ENCODE measurements around the gene PROM2. TPM values are rescaled to one million over a fixed set of nuclear protein-coding genes. Genes with fewer than 3 reads are reported as not detected.

PROM2 gene
- total RNA-seq, 1 experiment from 2014 or later, result 3.1 TPM

DNA sequence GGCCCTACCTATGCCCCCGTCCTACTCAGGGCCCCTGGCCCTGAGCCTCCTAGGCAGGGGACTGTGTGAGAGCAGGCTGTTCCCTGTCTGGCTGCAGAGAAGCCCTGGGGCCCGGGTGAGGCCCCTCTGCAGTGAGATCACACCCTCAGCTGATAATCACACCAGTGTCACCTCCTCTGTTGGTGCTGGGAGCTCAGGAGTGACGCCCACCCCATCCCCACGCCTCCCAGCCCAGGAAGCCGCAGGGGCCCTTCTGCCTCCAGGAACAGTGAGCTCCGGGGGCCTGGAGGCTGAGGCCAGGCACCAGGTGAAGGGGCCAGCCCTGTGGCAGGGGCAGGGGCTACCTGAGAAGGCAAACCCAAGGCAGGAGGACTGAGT is 42.9 kb downstream of the PROM2 start:
- Mint-ChIP-seq H3K4me1 (peaks cover 11 to 15% of the 10 kb centered on the region in 2 experiments), H3K9me3 (peaks cover 0 to 2% of the 10 kb centered on the region in 2 experiments; a peak in 1 of 5 replicates), H3K27ac (no peak overlapping the region), H3K27me3 (ENCODE audit: low read depth) (peaks cover 2% of the 10 kb centered on the region), H3K36me3 (ENCODE audit: insufficient read depth in 1 of 3, low read depth in 3 of 3) (no peaks in the 10 kb centered on the region; a peak in 1 of 7 replicates), H3K4me3 (no peak overlapping the region)
- H2AFZ ChIP-seq (ENCODE audit: low read length), result no peak overlapping the region
- no peak overlapping the region for H4K8ac ChIP-seq (replicated peaks; ENCODE audit: insufficient read length, low read depth, low read length)
- no peak overlapping the region for H3K18ac ChIP-seq (ENCODE audit: insufficient read length, low read depth, low read length)
- H3K14ac ChIP-seq (ENCODE audit: insufficient read depth, low read length), result no peak overlapping the region; the same call in 1 of the 2 replicates
- H3K23me2 ChIP-seq (ENCODE audit: insufficient read length, low read depth, low read length, poor library complexity, severe bottlenecking), result no peaks in the 10 kb centered on the region
- H3K9ac ChIP-seq (ENCODE audit: extremely low read depth, insufficient read length, low read length), result no peak overlapping the region
- H3K23ac ChIP-seq (ENCODE audit: insufficient read length, low read depth, low read length), result no peak overlapping the region
- H4K91ac ChIP-seq (ENCODE audit: insufficient read length, low read depth, low read length), result no peak overlapping the region
- H3T11ph ChIP-seq (ENCODE audit: low read length), result no peak overlapping the region
- DNase-seq, result no peak
- H3K56ac ChIP-seq (ENCODE audit: insufficient read length, low read depth, low read length), result no peak overlapping the region
- no peak overlapping the region for H3K4ac ChIP-seq (ENCODE audit: low read depth, low read length)
- H4K20me1 ChIP-seq (ENCODE audit: control insufficient read depth, insufficient read depth, insufficient read length), result no peaks in the 10 kb centered on the region
- no peak overlapping the region for H2BK120ac ChIP-seq (ENCODE audit: low read depth, low read length, poor library complexity, severe bottlenecking)
- H3K27me3 ChIP-seq (ENCODE audit: insufficient read depth, low read length), result no peaks in the 10 kb centered on the region
- H3K79me2 ChIP-seq (ENCODE audit: insufficient read depth, low read length), result no peaks in the 10 kb centered on the region
- no peak overlapping the region for H3K27ac ChIP-seq (ENCODE audit: insufficient read length, low read depth, low read length)
- H2BK20ac ChIP-seq (ENCODE audit: low read depth, low read length, poor library complexity, severe bottlenecking), result no peak overlapping the region
- H2BK15ac ChIP-seq (ENCODE audit: low read depth, low read length), result no peak overlapping the region
- no peak overlapping the region for H2BK5ac ChIP-seq (ENCODE audit: insufficient read length, low read length)
- no peaks in the 10 kb centered on the region for H3K4me1 ChIP-seq (ENCODE audit: insufficient read depth, low read length)
- H3K79me1 ChIP-seq (ENCODE audit: insufficient read depth, low read depth, low read length, poor library complexity, severe bottlenecking), result no peaks in the 10 kb centered on the region
- no peak overlapping the region for H2AK5ac ChIP-seq (ENCODE audit: insufficient read length, low read length)
- H2BK12ac ChIP-seq (ENCODE audit: insufficient read length, low read depth, low read length), result no peak overlapping the region
- TF ChIP-seq, protein P1, sequence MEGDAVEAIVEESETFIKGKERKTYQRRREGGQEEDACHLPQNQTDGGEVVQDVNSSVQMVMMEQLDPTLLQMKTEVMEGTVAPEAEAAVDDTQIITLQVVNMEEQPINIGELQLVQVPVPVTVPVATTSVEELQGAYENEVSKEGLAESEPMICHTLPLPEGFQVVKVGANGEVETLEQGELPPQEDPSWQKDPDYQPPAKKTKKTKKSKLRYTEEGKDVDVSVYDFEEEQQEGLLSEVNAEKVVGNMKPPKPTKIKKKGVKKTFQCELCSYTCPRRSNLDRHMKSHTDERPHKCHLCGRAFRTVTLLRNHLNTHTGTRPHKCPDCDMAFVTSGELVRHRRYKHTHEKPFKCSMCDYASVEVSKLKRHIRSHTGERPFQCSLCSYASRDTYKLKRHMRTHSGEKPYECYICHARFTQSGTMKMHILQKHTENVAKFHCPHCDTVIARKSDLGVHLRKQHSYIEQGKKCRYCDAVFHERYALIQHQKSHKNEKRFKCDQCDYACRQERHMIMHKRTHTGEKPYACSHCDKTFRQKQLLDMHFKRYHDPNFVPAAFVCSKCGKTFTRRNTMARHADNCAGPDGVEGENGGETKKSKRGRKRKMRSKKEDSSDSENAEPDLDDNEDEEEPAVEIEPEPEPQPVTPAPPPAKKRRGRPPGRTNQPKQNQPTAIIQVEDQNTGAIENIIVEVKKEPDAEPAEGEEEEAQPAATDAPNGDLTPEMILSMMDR (conservative IDR thresholded peaks at IDR 0.05), result no peak
- no peak overlapping the region for H4K5ac ChIP-seq (ENCODE audit: insufficient read length, low read depth, low read length)
- WGBS (ENCODE audit: extremely low coverage, insufficient read length, low lambda C conversion rate), result no CpG with 5 or more reads among the region's 6 CpGs
- H3K9me3 ChIP-seq (ENCODE audit: control insufficient read depth, low read depth, low read length), result no peaks in the 10 kb centered on the region
- no peak overlapping the region for H3K4me2 ChIP-seq (ENCODE audit: insufficient read depth, insufficient read length, low read length)
